Measurements from ENCODE around the gene SAG. TPM values are rescaled to one million over a fixed set of nuclear protein-coding genes. Genes with fewer than 3 reads are reported as not detected.

SAG gene
- total RNA-seq (1 to 10 TPM in 1 of 2 experiments, not detected in 1; 1.2 TPM), polyA plus RNA-seq (not detected), total RNA-seq (0 to 0.64 (median 0.12) reads per million in 6 experiments)

DNA sequence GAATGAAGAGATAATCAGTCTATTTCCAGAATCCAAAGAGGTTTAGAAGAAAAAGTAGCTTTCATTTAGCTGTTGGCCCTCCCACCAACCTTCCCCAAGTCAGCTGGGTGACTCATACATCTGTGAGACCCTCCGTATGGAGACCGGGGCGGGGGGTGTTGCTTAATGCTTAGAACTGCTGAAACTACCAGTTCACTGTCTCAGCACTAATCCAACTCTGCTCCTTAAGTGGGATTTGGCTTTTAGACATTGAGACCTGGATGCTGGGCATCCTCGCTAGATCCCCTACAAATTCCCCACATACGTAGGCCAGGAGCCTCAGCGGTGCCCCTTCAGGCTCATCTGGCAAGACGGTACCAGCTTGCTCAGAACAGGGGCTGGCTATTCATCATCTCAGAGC, at the start of gene SAG:
Gene SAG, plus strand, starts transcription at position 252 of the 400 bp plus-strand sequence. CDS start 1,374 bp downstream, outside the sequence.
- no peak for DNase-seq
- peaks cover 8 to 15% (median 12%) of the 10 kb centered on the region in 4 donors for H3K4me1 Mint-ChIP-seq
- no peaks in the 10 kb centered on the region for H3K9me3 Mint-ChIP-seq
- POLR2A ChIA-PET = interaction anchor here (0.6 kb wide), 1 partner anchor 46 kb away, joined by 3 read pairs; no protein-coding TSS in a partner anchor
- no peaks in the 10 kb centered on the region for H3K27me3 Mint-ChIP-seq
- H3K36me3 Mint-ChIP-seq = no peaks in the 10 kb centered on the region
- peak within 1 kb of the TSS in 2 of 10 donors; percentile 20 to 83 for H3K27ac Mint-ChIP-seq
- ATAC-seq = no peak
- peak within 1 kb of the TSS in 1 of 10 donors; percentile 21 for H3K4me3 Mint-ChIP-seq

DNA sequence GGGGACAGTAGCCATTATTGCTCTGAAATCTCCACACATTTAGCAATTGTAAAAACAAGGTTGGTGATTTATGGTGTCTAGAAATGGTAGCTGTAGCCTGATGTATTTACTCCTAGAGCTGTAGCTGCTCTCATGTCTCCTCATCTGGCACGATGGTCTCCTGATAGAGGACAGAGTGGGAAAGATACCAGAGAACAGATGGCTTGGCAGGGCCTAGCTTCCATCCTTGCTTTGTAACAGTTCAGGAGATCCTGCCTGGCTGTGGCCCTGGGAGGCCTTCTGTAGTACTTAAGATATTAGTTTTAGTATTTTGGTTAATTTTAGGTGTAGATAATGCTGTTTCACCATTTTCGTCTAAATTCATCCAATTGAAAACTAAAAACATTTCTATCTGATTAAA, 49.4 kb upstream of the SAG start:
- peaks cover 38 to 87% (median 74%) of the 10 kb centered on the region in 4 donors for H3K4me1 Mint-ChIP-seq

GRCh38 chr2:233259730-233260129, 47.9 kb upstream of the SAG start:
- no peaks in the 10 kb centered on the region for H3K9me3 Mint-ChIP-seq
- ATAC-seq = no peak
- POLR2A ChIA-PET = no interaction called here
- peak overlapping the region; percentile 79 to 97 (median 88) for H3K27ac Mint-ChIP-seq
- no peaks in the 10 kb centered on the region for H3K27me3 Mint-ChIP-seq
- peaks cover 32 to 77% (median 61%) of the 10 kb centered on the region in 4 donors for H3K4me1 Mint-ChIP-seq
- H3K4me3 Mint-ChIP-seq = peak overlapping the region in 3 of 10 donors; percentile 28 to 51 (median 36)
- H3K36me3 Mint-ChIP-seq = peaks cover 7 to 97% (median 32%) of the 10 kb centered on the region in 3 donors
- no peak for DNase-seq

More for the DNA sequence above, 49.4 kb upstream of the SAG start:
- H3K4me3 Mint-ChIP-seq = peak overlapping the region in 1 of 10 donors; percentile 15
- peaks cover 5 to 90% (median 27%) of the 10 kb centered on the region in 3 donors for H3K36me3 Mint-ChIP-seq
- no peaks in the 10 kb centered on the region for H3K27me3 Mint-ChIP-seq
- H3K9me3 Mint-ChIP-seq = no peaks in the 10 kb centered on the region
- DNase-seq = no peak
- H3K27ac Mint-ChIP-seq = peak overlapping the region in 9 of 10 donors; percentile 38 to 97 (median 73)
- no peak for ATAC-seq
- POLR2A ChIA-PET = no interaction called here

GRCh38 chr2:233260661-233261060, 47.0 kb upstream of the SAG start:
- H3K27me3 Mint-ChIP-seq = no peaks in the 10 kb centered on the region
- H3K4me1 Mint-ChIP-seq = peaks cover 28 to 70% (median 53%) of the 10 kb centered on the region in 4 donors
- H3K4me3 Mint-ChIP-seq = peak overlapping the region in 1 of 10 donors; percentile 60
- ATAC-seq (no peak), DNase-seq (no peak)
- H3K36me3 Mint-ChIP-seq = peaks cover 10 to 99% (median 36%) of the 10 kb centered on the region in 3 donors
- no peaks in the 10 kb centered on the region for H3K9me3 Mint-ChIP-seq
- H3K27ac Mint-ChIP-seq = peak overlapping the region; percentile 54 to 97 (median 86)
- POLR2A ChIA-PET = no interaction called here

GRCh38 chr2:233261819-233262555, 45.6 kb upstream of the SAG start:
- ATAC-seq = no peak
- DNase-seq = no peak
- no peaks in the 10 kb centered on the region for H3K27me3 Mint-ChIP-seq
- peak overlapping the region in 2 of 10 donors; percentile 10 to 46 for H3K4me3 Mint-ChIP-seq
- peaks cover 10 to 99% (median 44%) of the 10 kb centered on the region in 3 donors for H3K36me3 Mint-ChIP-seq
- H3K4me1 Mint-ChIP-seq = peaks cover 36 to 76% (median 62%) of the 10 kb centered on the region in 4 donors
- peak overlapping the region; percentile 78 to 97 (median 90) for H3K27ac Mint-ChIP-seq
- POLR2A ChIA-PET = interaction anchor here (0.6 kb wide), 1 partner anchor 209 kb away, joined by 4 read pairs; no protein-coding TSS in a partner anchor
- no peaks in the 10 kb centered on the region for H3K9me3 Mint-ChIP-seq

GRCh38 chr2:233262562-233262961, 45.1 kb upstream of the SAG start:
- Mint-ChIP-seq H3K4me1 (peaks cover 38 to 78% (median 67%) of the 10 kb centered on the region in 4 donors), H3K27me3 (no peaks in the 10 kb centered on the region), H3K4me3 (peak overlapping the region in 2 of 10 donors; percentile 0 to 10), H3K9me3 (no peaks in the 10 kb centered on the region), H3K36me3 (peaks cover 10 to 97% (median 44%) of the 10 kb centered on the region in 3 donors), H3K27ac (peak overlapping the region; percentile 78 to 97 (median 88))
- POLR2A ChIA-PET = interaction anchor here (10.0 kb wide), 1 partner anchor 11 kb away, joined by 110 read pairs; the partner anchor contains the start of gene ATG16L1
- no peak for ATAC-seq
- DNase-seq = no peak

- Mint-ChIP-seq H3K27ac (peak overlapping the region; percentile 77 to 97 (median 88)), H3K4me3 (no peak overlapping the region), H3K27me3 (no peaks in the 10 kb centered on the region), H3K36me3 (peaks cover 10 to 94% (median 42%) of the 10 kb centered on the region in 3 donors), H3K4me1 (peaks cover 40 to 81% (median 70%) of the 10 kb centered on the region in 4 donors), H3K9me3 (no peaks in the 10 kb centered on the region)
- no peak for DNase-seq
- ATAC-seq = no peak
- POLR2A ChIA-PET = interaction anchor here (10.0 kb wide), 1 partner anchor 11 kb away, joined by 110 read pairs; the partner anchor contains the start of gene ATG16L1
These were observed 44.5 kb upstream of the SAG start for GRCh38 chr2:233263045-233263570.

DNA sequence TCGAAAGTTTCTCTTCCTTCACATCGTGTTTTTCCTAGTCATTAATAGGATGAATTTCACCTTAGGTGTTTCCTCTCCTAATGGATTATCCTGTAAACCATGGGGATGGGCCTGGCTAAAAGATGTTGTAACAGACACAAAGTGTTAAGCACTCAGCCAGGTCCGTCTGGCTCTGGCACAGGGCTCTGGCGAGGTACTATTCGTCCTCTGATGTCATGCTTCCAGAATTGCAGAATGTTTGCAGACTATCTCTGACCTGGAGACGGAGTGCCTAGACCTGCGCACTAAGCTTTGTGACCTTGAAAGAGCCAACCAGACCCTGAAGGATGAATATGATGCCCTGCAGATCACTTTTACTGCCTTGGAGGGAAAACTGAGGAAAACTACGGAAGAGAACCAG, 42.9 kb upstream of the SAG start:
- Mint-ChIP-seq H3K27me3 (no peaks in the 10 kb centered on the region), H3K4me3 (no peak overlapping the region), H3K4me1 (peaks cover 40 to 80% (median 72%) of the 10 kb centered on the region in 4 donors), H3K9me3 (no peaks in the 10 kb centered on the region), H3K27ac (peak overlapping the region; percentile 66 to 100 (median 88)), H3K36me3 (peaks cover 10 to 79% (median 45%) of the 10 kb centered on the region in 3 donors)
- POLR2A ChIA-PET = interaction anchor here (10.0 kb wide), 1 partner anchor 13 kb away, joined by 110 read pairs; the partner anchor contains the start of gene ATG16L1
- ATAC-seq = no peak
- no peak for DNase-seq

DNA sequence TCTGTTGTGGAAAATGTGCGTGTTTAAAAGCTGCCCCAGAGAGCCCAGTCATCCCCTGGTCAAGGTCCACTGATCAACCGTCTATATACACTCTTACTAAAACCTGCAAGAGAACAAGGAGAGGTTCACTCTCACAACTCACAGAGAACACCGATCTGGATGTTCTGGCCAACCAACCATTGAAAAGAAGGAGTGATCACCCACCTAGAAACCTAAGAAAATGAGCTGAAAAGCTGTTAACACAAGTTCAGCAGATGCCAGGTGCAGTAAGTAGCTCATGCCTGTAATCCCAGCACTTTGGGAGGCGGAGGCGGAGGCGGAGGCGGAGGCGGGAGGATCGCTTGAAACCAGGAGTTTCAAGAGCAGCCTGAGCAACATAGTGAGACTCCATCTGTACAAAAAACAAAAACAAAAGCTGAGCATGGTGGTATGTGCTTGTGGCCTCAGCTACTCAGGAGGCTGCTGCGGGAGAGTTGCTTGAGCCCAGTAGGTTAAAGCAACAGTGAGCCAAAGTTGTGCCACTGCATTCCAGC, 41.7 kb upstream of the SAG start:
- peaks cover 39 to 79% (median 73%) of the 10 kb centered on the region in 4 donors for H3K4me1 Mint-ChIP-seq
- H3K36me3 Mint-ChIP-seq = peaks cover 10 to 72% (median 54%) of the 10 kb centered on the region in 3 donors
- H3K27me3 Mint-ChIP-seq = no peaks in the 10 kb centered on the region
- peak overlapping the region; percentile 96 to 100 (median 98) for H3K27ac Mint-ChIP-seq
- POLR2A ChIA-PET = interaction anchor here (1.4 to 10.0 kb wide), 2 partner anchors 14 to 188 kb away, joined by 4 to 110 read pairs; partner anchors contain the start of gene ATG16L1
- ATAC-seq (no peak), DNase-seq (no peak)
- H3K4me3 Mint-ChIP-seq = peak overlapping the region in 4 of 10 donors; percentile 12 to 64 (median 27)
- H3K9me3 Mint-ChIP-seq = no peaks in the 10 kb centered on the region

GRCh38 chr2:233266481-233266880, 41.1 kb upstream of the SAG start:
- Mint-ChIP-seq H3K27me3 (no peaks in the 10 kb centered on the region), H3K4me1 (peaks cover 37 to 78% (median 72%) of the 10 kb centered on the region in 4 donors), H3K27ac (peak overlapping the region; percentile 96 to 100 (median 98)), H3K4me3 (peak overlapping the region in 6 of 10 donors; percentile 26 to 87 (median 57)), H3K9me3 (no peaks in the 10 kb centered on the region), H3K36me3 (peaks cover 10 to 69% (median 51%) of the 10 kb centered on the region in 3 donors)
- ATAC-seq (no peak), DNase-seq (no peak)
- POLR2A ChIA-PET = interaction anchor here (1.4 to 10.0 kb wide), 2 partner anchors 14 to 189 kb away, joined by 4 to 110 read pairs; partner anchors contain the start of gene ATG16L1

DNA sequence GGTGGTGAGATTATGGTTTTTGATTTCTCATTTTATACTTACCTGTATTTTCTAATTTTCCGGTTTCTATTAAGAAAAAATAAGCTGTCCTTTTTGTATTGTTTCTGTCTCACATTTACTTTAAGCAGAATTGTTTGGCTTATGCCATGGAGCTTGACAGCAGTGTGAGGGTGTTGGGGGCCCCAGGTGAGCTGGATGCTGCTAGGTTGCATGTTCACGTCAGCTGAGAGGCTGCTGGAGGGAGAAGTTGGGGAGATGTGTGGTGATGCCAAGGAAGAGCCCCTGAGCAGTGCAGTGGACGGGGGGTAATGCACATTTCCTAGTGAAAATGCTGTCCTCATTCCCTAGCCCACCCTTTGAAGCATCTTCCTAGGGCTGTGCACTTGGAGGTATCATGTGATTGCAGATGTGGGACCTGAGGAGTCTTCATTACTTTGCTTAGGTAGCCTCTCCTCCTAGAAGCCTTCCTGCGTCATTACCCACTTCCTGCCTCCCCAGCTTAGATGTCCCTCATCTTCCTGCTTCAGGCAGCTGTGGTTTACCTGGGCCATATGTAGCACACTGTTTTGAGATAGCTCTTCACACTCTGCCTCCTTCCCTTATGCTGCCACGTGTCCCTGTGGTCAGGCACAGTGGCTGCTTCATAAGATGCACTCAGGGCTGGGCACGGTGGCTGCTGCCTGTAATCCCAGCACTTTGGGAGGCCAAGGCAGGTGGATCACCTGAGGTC, 39.9 kb upstream of the SAG start:
- peak overlapping the region; percentile 96 to 100 (median 98) for H3K27ac Mint-ChIP-seq
- DNase-seq = peak; percentile 47 to 95 (median 88)

More for the DNA sequence above, 39.9 kb upstream of the SAG start:
- no peaks in the 10 kb centered on the region for H3K9me3 Mint-ChIP-seq
- H3K27me3 Mint-ChIP-seq = no peaks in the 10 kb centered on the region
- peaks cover 10 to 67% (median 54%) of the 10 kb centered on the region in 3 donors for H3K36me3 Mint-ChIP-seq
- POLR2A ChIA-PET = interaction anchor here (0.6 to 10.0 kb wide), 23 partner anchors 9 to 1159 kb away, joined by 3 to 110 read pairs (median 5); partner anchors contain the start of genes ATG16L1, DGKD and INPP5D
- ATAC-seq = peak; percentile 94 to 95
- H3K4me3 Mint-ChIP-seq = peak overlapping the region; percentile 53 to 87 (median 80)
- H3K4me1 Mint-ChIP-seq = peaks cover 35 to 77% (median 71%) of the 10 kb centered on the region in 4 donors

Data from naive thymus-derived CD8-positive, alpha-beta T cell (primary cell).